ENCODE data around the gene TNRC6A.

- no peak for TF ChIP-seq CTCF (IDR thresholded peaks at IDR 0.05 in 2 of 3, conservative IDR thresholded peaks at IDR 0.05 in 1 of 3; ENCODE audit: insufficient read depth in 2 of 3, low read depth in 1 of 3, low read length in 3 of 3)
- TF ChIP-seq KDM1A (IDR thresholded peaks at IDR 0.05) = no peak
- TF ChIP-seq ZNF384 (IDR thresholded peaks at IDR 0.05; ENCODE audit: low read depth, low read length) = peak; percentile 93
- peak; percentile 48; the same call in 1 of the 2 replicates for TF ChIP-seq POLR2AphosphoS5 (IDR thresholded peaks at IDR 0.05; ENCODE audit: control insufficient read depth, insufficient read depth, low read depth, low read length)
Observed at GRCh38 chr16:24729243-24729950, at the start of gene TNRC6A.
